Testis (tissue), 2 donors: ENCODE results near the gene GATAD2A.

ENCODE experiments used
- POLR2A ChIP-seq: fragments of 450-650 bp; IDR thresholded peaks from one replicate; pipeline ENCODE4 v1.6.1; 2017; ENCODE audit warnings: antibody characterized with exemption, mild to moderate bottlenecking, moderate library complexity
- TF ChIP-seq, protein P1 (sequence below), 3 experiments: fragments of 450-650 bp in 2 of 3; fragments of 200-600 bp in 1 of 3; sonication (generic) in 1 of 3; IDR thresholded peaks; one replicate each; pipeline ENCODE4 v1.5.1; 2016 to 2019; ENCODE audit warnings: antibody characterized with exemption in 3 of 3, mild to moderate bottlenecking in 2 of 3, moderate library complexity in 1 of 3

DNA sequence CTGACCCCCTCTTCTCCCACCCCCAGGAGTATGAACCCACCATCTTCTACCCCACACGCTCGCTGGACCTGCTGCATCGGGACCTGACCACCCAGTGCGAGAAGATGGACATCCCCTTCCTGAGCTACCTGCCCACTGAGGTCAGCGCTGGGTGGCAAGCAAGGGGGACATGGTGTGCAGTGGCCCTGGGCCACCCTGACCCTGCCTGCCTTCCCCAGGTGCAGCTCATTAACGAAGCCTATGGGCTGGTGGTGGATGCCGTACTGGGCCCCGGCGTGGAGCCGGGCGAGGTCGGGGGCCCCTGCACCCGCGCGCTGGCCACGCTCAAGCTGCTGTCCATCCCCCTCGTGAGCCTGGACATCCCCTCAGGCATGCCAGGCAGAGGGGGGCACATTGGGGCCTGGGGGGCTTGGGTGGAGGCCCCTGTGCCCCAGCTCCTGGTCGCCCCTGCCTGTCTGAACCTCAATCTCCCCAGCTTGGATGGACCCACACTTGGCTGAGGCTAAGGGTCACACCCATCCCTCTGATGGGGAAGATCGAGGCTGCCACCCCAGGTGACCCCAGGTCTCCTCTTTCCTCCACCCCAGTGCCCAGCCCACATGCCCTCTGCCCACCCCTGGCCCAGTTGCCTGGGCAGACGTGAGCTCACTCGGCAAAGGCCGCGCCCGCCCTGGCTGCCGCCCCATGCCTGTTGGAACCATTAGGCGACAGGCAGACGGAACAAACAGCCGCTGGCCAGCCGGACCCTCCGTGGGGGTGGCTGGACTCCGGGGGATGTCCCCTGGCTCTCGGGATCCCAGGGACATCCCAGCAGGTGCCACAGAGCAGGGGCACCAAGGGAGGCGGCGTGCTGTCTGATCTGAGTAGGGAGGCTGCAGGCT is 130.1 kb downstream of the GATAD2A start:
- TF ChIP-seq, protein P1, sequence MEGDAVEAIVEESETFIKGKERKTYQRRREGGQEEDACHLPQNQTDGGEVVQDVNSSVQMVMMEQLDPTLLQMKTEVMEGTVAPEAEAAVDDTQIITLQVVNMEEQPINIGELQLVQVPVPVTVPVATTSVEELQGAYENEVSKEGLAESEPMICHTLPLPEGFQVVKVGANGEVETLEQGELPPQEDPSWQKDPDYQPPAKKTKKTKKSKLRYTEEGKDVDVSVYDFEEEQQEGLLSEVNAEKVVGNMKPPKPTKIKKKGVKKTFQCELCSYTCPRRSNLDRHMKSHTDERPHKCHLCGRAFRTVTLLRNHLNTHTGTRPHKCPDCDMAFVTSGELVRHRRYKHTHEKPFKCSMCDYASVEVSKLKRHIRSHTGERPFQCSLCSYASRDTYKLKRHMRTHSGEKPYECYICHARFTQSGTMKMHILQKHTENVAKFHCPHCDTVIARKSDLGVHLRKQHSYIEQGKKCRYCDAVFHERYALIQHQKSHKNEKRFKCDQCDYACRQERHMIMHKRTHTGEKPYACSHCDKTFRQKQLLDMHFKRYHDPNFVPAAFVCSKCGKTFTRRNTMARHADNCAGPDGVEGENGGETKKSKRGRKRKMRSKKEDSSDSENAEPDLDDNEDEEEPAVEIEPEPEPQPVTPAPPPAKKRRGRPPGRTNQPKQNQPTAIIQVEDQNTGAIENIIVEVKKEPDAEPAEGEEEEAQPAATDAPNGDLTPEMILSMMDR (IDR thresholded peaks at IDR 0.05), result no peak
- TF ChIP-seq POLR2A, result no peak
